HL-60 (cell line): ENCODE results near the gene CCDC87.

Experiments
- CTCF ChIP-seq: IDR thresholded peaks from one replicate; pipeline ENCODE4 v1.5.1; 2011; ENCODE audit warnings: low read length, control low read depth, inconsistent platforms; ENCODE audit not compliant: insufficient read depth
- GABPA ChIP-seq: IDR thresholded peaks from 2 replicates; pipeline ENCODE4 v1.6.1; 2012; ENCODE audit warnings: low read depth
- POLR2AphosphoS5 ChIP-seq: IDR thresholded peaks from 2 replicates; pipeline ENCODE4 v1.6.1; 2012; ENCODE audit warnings: low read depth
- REST ChIP-seq: IDR thresholded peaks from 2 replicates; pipeline ENCODE4 v1.6.1; 2012; ENCODE audit warnings: low read depth; ENCODE audit not compliant: insufficient replicate concordance

GRCh38 chr11:66579017-66579606 is 13.8 kb downstream of the CCDC87 start:
- TF ChIP-seq POLR2AphosphoS5 (no peak), REST (no peak), CTCF (peak; percentile 75), GABPA (no peak)
